Measurements from ENCODE around the gene CBX5.

The CBX5 gene

DNA sequence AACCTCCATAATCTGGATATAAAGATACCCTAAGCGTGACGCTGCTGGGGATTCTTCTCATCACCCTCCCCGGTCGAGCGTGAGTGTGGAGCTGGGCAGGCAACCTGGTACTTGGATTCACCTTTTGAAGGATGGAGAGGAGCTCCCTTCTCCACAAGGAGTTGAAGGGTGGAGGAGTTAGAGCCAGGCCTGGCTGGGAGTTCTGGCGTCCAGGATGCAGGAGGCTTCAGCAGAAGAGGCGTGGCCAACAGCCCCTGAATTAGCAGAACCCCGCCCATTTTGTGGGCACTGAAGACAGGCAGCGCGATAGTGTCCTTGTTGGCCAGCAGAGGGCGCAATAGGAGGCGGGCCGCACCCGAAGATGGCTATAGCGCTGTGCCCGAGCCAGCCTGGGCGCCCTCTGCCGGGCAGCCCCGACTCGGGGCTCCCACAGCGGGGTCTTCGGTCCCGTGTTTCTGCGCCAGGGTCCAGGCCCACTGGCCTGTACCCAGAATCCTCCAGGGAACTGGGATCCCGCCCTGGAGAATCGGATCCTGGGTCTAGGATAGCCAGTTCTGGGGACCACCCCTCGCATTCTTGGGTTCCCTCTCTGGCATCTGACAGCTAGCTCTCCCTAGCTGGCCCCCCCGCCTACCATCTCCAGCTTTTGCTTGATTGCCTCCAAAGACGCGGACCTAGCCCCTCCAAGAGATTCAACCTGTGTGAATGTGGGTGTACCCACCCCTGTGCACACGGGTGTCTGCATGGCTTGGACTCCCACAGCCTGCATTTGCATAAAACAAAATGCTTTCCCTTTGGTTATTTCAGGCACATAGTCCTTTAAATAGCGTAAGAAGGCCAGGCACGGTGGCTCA lies 65.1 kb downstream of the CBX5 start:
- H3K4me3 Mint-ChIP-seq = peak overlapping the region; percentile 84
- peaks cover 38% of the 10 kb centered on the region for H3K27me3 Mint-ChIP-seq (ENCODE audit: low read depth)
- peak overlapping the region; percentile 38 for H3K27ac Mint-ChIP-seq
- peaks cover 21% of the 10 kb centered on the region for H3K4me1 Mint-ChIP-seq (ENCODE audit: low read depth)
- H3K9me3 Mint-ChIP-seq = no peaks in the 10 kb centered on the region
- H3K36me3 Mint-ChIP-seq (ENCODE audit: low read depth) = no peaks in the 10 kb centered on the region

DNA sequence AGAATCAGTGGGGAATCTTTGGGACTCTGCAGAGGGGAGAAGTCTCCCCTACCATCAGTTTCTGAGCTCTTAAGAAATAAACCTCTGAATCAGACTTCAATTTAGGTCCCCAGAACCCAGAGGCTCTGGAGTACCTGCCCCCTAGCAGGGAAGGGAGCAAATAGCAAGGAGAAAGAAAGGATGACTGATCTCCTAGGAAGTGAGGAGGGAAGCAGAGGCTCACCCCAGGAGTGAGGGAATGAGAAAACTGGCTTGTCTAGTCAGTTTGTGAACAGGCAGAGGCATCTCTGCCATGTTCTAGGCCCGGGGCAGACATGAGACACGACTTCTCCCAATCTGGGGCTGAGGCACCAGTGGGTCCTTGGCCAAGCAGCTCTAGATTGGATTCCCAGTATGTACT lies 66.8 kb downstream of the CBX5 start:
- Mint-ChIP-seq H3K4me1 (ENCODE audit: low read depth) (peaks cover 18% of the 10 kb centered on the region), H3K27me3 (ENCODE audit: low read depth) (peaks cover 39% of the 10 kb centered on the region), H3K27ac (no peak overlapping the region), H3K36me3 (ENCODE audit: low read depth) (no peaks in the 10 kb centered on the region), H3K9me3 (no peaks in the 10 kb centered on the region), H3K4me3 (no peak overlapping the region)

DNA sequence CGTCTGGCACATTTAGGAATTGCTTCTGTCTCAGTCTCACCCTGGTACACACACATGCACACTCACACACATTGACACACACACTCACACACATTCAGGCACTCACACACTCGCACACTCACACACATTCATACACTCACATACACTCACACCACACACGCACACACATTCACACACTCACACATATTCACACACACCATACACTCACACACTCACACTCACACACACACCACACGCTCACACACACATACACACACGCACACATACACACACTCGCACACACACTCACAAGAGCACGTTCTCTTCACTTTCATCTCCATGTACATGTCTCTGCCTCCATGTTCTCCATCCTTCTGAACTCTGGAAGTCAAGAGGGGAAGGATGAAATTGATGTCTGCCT lies 68.0 kb downstream of the CBX5 start:
- H3K4me3 Mint-ChIP-seq = no peak overlapping the region
- H3K27me3 Mint-ChIP-seq (ENCODE audit: low read depth) = peaks cover 42% of the 10 kb centered on the region
- H3K27ac Mint-ChIP-seq = no peak overlapping the region
- H3K36me3 Mint-ChIP-seq (ENCODE audit: low read depth) = no peaks in the 10 kb centered on the region
- peaks cover 19% of the 10 kb centered on the region for H3K4me1 Mint-ChIP-seq (ENCODE audit: low read depth)
- H3K9me3 Mint-ChIP-seq = no peaks in the 10 kb centered on the region

DNA sequence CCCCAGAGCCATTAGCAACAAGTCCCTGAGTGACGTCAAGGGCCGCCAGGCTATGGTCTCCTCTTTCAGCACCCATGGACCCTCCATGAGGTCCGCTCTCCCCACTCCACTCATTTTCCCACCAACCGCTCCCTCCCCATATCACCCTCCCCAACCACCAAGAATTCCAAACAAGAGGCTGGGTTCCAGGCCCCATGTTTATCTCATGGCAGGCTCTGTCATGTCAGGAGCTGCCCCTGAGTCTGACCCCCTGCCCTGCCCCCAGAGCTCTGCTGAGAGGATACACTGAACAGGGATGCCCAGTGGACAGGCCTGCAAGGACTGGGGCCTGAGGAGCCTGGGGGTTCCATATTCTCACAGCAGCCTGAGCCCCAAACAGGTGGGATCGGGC lies 69.5 kb downstream of the CBX5 start:
- Mint-ChIP-seq H3K27me3 (ENCODE audit: low read depth) (peaks cover 54% of the 10 kb centered on the region), H3K4me1 (ENCODE audit: low read depth) (peaks cover 14% of the 10 kb centered on the region), H3K36me3 (ENCODE audit: low read depth) (no peaks in the 10 kb centered on the region), H3K9me3 (no peaks in the 10 kb centered on the region), H3K4me3 (no peak overlapping the region), H3K27ac (no peak overlapping the region)

DNA sequence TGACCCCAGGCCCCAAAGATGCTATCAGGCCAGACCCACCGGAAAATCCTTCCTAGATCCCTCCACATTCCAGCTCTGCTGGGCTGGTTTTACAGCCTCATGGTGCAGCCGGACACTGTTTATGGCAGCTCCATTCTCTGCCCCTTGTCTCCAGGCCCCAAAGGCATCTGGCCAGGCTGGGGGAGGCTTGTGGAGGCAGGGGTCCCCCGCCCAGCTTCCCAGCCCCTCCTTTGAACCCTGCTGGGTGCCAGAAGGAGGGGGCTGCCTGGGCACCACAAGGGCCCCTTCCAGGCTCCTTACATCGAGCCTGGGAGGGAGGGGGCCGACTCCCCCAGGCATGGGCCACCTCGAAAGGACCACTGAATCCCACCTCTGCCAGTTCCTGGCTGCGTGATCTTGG lies 71.3 kb downstream of the CBX5 start:
- Mint-ChIP-seq H3K9me3 (no peaks in the 10 kb centered on the region), H3K27ac (no peak overlapping the region), H3K36me3 (ENCODE audit: low read depth) (no peaks in the 10 kb centered on the region), H3K4me3 (no peak overlapping the region), H3K27me3 (ENCODE audit: low read depth) (peaks cover 67% of the 10 kb centered on the region), H3K4me1 (ENCODE audit: low read depth) (peaks cover 8% of the 10 kb centered on the region)

DNA sequence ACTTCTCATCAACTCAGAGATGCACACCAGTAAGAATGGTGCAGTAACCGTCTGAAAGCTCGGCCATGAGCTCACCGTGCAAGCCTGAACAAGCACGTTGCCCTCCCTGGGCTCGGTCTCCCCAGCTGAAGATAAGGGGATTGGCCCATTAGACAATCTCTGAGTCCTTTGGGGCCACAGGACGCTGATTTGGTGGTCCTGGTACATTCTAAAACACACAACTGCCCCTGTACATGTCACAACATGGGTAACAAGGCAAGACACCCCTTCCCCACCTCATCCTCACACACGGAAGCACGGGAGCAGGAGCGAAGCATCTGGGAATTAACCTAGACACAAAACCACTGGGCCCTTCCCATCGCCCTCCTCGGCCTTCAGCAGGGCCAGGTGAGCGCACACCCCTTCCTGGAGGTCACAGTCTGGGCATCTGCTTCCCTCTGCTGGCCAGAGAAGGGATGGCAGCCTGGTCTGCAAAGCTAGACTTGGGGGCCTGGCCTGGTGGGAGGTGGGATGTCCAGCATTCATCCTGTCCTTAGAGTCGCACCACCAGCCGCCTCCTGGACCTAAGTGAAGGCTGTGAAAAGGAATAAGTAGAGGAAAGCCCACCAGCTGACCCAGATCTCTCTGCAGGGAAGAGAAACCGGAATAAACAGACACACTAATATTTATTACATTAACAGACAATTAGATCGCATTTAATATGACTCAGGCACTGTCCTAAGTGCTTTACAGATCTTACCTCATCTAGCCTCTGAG lies 72.2 kb downstream of the CBX5 start:
- Mint-ChIP-seq H3K4me3 (no peak overlapping the region), H3K4me1 (ENCODE audit: low read depth) (peaks cover 8% of the 10 kb centered on the region)

DNA sequence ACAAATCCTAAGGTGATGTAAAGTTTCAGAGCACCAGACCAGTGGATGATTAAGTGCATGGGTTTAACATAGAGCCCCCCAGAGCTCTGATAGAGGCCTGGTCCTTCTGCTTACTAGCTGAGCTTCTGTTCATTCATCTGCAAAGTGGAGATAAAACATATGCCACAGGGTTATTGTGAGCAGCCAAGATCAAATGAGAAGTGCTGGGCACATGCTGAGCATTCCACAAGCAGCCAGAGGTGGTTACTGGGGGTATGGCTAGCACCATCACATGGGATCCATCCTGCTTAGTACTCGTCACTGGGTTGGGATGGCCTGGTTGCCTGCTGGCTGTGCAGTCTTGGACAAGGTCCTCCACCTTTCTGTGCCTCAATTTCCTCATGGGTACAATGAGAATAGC lies 73.1 kb downstream of the CBX5 start:
- H3K27ac Mint-ChIP-seq = no peak overlapping the region
- H3K36me3 Mint-ChIP-seq (ENCODE audit: low read depth) = no peaks in the 10 kb centered on the region
- H3K4me3 Mint-ChIP-seq = no peak overlapping the region
- peaks cover 57% of the 10 kb centered on the region for H3K27me3 Mint-ChIP-seq (ENCODE audit: low read depth)
- no peaks in the 10 kb centered on the region for H3K9me3 Mint-ChIP-seq
- peaks cover 8% of the 10 kb centered on the region for H3K4me1 Mint-ChIP-seq (ENCODE audit: low read depth)

More for the DNA sequence above, 72.2 kb downstream of the CBX5 start:
- no peaks in the 10 kb centered on the region for H3K36me3 Mint-ChIP-seq (ENCODE audit: low read depth)
- H3K27me3 Mint-ChIP-seq (ENCODE audit: low read depth) = peaks cover 64% of the 10 kb centered on the region
- H3K9me3 Mint-ChIP-seq = no peaks in the 10 kb centered on the region
- H3K27ac Mint-ChIP-seq = no peak overlapping the region

DNA sequence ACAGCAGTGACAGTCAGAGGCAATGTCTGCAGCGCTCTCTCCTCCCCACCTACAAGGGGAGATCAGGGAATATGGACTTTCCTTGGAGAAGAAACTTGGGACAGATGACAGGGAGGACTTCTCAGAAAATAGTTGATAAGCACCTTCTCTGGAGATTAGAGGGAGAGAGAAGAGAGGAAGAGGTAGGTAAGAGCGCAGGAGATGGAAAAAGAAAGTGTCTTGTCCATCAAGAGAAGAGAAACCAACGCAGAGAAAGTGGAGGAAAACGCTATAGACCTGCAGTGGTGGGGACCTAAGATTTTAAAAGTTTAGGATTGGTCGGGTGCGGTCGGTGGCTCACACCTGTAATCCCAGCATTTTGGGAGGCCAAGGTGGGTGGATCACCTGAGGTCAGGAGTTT lies 75.6 kb downstream of the CBX5 start:
- no peak overlapping the region for H3K27ac Mint-ChIP-seq
- H3K27me3 Mint-ChIP-seq (ENCODE audit: low read depth) = peaks cover 56% of the 10 kb centered on the region

DNA sequence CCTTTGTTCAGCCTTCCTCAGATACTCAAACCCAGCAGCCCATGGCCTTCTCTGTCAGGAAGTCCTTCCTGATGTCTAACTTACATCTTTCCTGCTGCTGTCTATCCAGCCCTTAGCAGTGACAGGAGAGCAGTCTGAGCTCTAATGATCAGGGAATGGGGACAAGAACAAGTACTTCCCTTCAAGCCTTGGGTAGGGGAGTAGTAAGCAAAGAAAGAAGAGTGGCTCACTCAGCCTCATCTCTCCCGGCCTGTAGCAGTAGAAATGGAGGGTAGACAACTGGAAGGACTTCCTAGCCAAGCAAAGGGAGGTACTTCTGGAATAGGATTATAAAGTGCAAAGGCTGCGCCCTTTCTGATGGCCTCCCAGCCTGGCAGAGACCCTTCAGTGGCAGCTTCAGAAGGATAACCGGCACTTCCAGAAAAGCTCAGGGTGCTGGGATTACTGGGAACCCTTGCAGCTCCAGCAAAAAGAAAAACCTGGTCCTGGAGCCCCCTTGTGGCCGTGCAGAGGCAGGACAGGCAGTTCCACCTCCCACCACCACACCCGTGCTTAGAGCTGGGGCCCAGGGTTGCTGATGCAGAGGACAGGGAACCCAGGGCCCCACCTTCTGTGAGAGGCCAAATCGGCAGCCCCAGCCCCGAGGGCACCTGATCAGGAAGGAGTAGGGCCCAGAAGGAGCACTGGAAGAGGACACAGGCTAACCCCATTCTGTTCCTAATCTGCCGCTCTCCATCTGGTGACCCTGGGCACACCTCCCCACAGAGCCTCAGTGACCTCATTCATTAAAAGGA lies 78.7 kb downstream of the CBX5 start:
- Mint-ChIP-seq H3K9me3 (no peaks in the 10 kb centered on the region), H3K4me3 (no peak overlapping the region), H3K4me1 (ENCODE audit: low read depth) (peaks cover 2% of the 10 kb centered on the region), H3K27me3 (ENCODE audit: low read depth) (peaks cover 67% of the 10 kb centered on the region), H3K27ac (no peak overlapping the region), H3K36me3 (ENCODE audit: low read depth) (no peaks in the 10 kb centered on the region)

More for the DNA sequence above, 75.6 kb downstream of the CBX5 start:
- Mint-ChIP-seq H3K4me1 (ENCODE audit: low read depth) (peaks cover 8% of the 10 kb centered on the region), H3K36me3 (ENCODE audit: low read depth) (no peaks in the 10 kb centered on the region), H3K4me3 (no peak overlapping the region), H3K9me3 (no peaks in the 10 kb centered on the region)

DNA sequence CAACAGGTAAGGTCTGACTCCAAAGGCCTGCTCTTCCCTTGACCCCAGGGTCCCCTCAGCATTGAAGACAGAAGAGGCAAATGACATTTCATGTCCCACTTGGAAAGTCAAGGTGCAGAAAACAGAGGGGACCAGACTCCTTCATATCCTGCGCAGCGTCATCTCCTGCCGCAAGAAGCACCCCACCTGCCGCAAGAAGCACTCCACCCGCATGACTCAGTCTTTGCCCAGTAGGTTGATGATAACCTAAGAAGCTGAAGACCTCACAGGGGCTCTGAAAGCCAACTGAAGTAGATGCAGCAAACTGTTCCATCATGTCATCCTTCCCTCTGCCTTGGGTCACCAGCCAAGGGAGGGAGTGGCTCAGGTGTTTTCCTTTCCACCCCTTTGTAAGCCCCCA lies 79.5 kb downstream of the CBX5 start:
- no peak overlapping the region for H3K4me3 Mint-ChIP-seq
- H3K27me3 Mint-ChIP-seq (ENCODE audit: low read depth) = peaks cover 68% of the 10 kb centered on the region
- no peaks in the 10 kb centered on the region for H3K9me3 Mint-ChIP-seq
- no peaks in the 10 kb centered on the region for H3K4me1 Mint-ChIP-seq (ENCODE audit: low read depth)
- no peaks in the 10 kb centered on the region for H3K36me3 Mint-ChIP-seq (ENCODE audit: low read depth)
- no peak overlapping the region for H3K27ac Mint-ChIP-seq

DNA sequence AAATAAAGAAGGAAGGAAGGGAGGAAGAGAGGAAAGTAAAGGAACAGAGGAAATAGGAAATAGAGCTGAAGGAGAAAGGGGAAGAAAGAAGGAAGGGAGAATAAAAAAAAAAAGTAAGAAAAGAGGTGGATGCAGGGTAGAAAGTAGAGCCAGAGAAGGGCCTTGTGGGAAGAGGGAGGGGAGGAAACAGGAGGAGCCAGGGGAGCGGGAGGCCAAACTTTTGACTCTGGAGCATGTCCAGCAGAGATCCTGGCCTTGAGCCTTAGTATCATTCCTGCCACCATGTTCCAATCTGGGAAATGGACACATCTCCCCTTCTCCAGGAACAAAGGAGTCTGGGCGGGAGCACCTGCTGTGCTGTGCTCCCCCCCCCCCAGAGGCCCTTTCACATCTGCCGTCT lies 80.0 kb downstream of the CBX5 start:
- no peaks in the 10 kb centered on the region for H3K4me1 Mint-ChIP-seq (ENCODE audit: low read depth)
- H3K27me3 Mint-ChIP-seq (ENCODE audit: low read depth) = peaks cover 68% of the 10 kb centered on the region
- H3K27ac Mint-ChIP-seq = no peak overlapping the region
- no peak overlapping the region for H3K4me3 Mint-ChIP-seq
- no peaks in the 10 kb centered on the region for H3K9me3 Mint-ChIP-seq
- H3K36me3 Mint-ChIP-seq (ENCODE audit: low read depth) = no peaks in the 10 kb centered on the region

DNA sequence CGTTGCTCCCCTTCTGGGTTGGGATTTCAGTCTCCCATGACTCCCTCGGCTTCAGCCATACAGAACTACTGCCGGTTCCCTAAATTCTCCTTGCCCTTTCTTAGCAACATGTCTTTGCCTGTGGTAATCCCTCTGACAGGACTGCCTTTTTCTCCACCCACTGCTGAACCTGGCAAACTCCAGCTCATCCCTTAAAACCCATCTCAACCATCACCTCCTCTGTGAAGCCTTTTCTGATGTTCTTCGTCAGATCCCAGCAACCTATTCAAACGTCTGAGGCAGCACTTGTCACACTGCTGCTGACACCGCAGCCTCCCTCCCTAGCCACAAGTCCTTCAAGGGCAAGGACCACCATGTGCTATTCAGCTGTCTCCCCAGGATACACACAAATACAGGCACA lies 80.9 kb downstream of the CBX5 start:
- H3K4me1 Mint-ChIP-seq (ENCODE audit: low read depth) = no peaks in the 10 kb centered on the region
- no peak overlapping the region for H3K4me3 Mint-ChIP-seq
- H3K36me3 Mint-ChIP-seq (ENCODE audit: low read depth) = no peaks in the 10 kb centered on the region
- no peak overlapping the region for H3K27ac Mint-ChIP-seq
- peaks cover 71% of the 10 kb centered on the region for H3K27me3 Mint-ChIP-seq (ENCODE audit: low read depth)
- no peaks in the 10 kb centered on the region for H3K9me3 Mint-ChIP-seq

DNA sequence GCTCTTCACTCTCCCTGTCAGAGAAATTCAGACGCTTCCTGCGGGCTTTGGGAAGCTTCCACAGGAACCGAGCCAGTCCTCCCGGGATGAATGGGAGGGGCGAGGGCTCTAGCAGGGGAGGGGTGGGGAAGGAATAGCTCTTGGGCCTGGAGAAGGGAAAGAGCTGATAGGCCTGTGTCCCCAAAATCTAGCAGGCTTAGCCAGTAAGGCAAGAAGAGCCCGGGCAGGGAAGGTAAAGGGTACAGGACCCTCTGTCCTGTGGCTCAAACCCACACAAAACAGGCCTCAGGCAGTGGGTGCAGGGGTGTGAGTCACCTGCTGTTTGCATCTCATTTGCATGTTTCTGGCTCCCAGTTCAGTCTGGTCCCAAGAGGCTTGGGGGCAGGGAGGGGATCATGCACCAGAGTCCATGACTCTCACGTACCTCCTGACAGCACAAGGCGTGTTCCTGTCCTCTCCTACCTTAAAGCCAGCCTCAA lies 82.5 kb downstream of the CBX5 start:
- Mint-ChIP-seq H3K27ac (no peak overlapping the region), H3K4me3 (no peak overlapping the region), H3K27me3 (ENCODE audit: low read depth) (peaks cover 77% of the 10 kb centered on the region), H3K4me1 (ENCODE audit: low read depth) (no peaks in the 10 kb centered on the region), H3K9me3 (no peaks in the 10 kb centered on the region), H3K36me3 (ENCODE audit: low read depth) (no peaks in the 10 kb centered on the region)

DNA sequence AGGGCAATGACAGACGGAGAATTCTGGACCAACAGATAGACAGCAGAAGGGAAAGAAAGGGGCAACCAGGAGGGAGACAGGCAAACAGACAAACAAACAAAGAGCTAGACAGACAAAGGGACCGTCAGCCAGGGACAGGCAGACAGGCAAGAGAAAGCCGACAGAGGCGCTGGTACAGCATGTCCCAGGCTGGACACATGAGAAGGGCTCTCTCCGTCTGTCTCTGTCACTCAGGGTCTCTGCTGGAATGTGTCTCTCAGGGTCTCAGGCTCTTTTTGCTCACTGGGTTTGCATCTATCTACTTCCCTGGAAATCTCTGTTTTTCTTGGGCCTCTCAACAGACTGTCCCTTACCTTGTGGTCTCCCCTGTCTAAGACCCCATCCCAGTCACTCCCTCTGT lies 82.9 kb downstream of the CBX5 start:
- no peaks in the 10 kb centered on the region for H3K36me3 Mint-ChIP-seq (ENCODE audit: low read depth)
- H3K4me3 Mint-ChIP-seq = no peak overlapping the region
- H3K9me3 Mint-ChIP-seq = no peaks in the 10 kb centered on the region
- no peaks in the 10 kb centered on the region for H3K4me1 Mint-ChIP-seq (ENCODE audit: low read depth)
- H3K27ac Mint-ChIP-seq = no peak overlapping the region
- peaks cover 82% of the 10 kb centered on the region for H3K27me3 Mint-ChIP-seq (ENCODE audit: low read depth)

Data from T-helper 1 cell treated with Interleukin-12 subunit alpha and Interleukin-12 subunit beta and Interleukin-4 antibody, amounts not matched to agents 30 μg/mL and 1 μg/mL, for 36 hours (primary cell).